HL-60/S4 treated with phorbol 12-myristate 13-acetate at 8.2 ng/mL for 4 days and 3 days (cell line): ENCODE measurements around the gene IKZF4.
"Not testable (repeated sequence)": the region's sequence is repeated elsewhere in the genome, so short reads cannot be mapped to it uniquely, and the experiment has no call there.

Source experiments
- in situ Hi-C: fragments of 300-500 bp; cut with MboI; formaldehyde crosslinking; loops from 2 replicates; pipeline ENCODE4 v1.15.0; 2022; ENCODE audit warnings: low sequenced_read_pairs

Gene IKZF4

GRCh38 chr12:55997535-55997859 lies 23.3 kb upstream of the IKZF4 start:
- in situ Hi-C loops, result no loop called here

GRCh38 chr12:55999522-55999921 lies 21.3 kb upstream of the IKZF4 start:
- in situ Hi-C loops, result not testable (repeated sequence)

GRCh38 chr12:55999999-56000540 lies 20.8 kb upstream of the IKZF4 start:
- in situ Hi-C loops, result not testable (repeated sequence)

GRCh38 chr12:56001487-56002100 lies 19.2 kb upstream of the IKZF4 start:
- in situ Hi-C loops, result no loop called here

- in situ Hi-C loops, result not testable (repeated sequence)
These were observed 17.5 kb upstream of the IKZF4 start for GRCh38 chr12:56003376-56003775.

GRCh38 chr12:56004211-56004610 lies 16.6 kb upstream of the IKZF4 start:
- in situ Hi-C loops, result no loop called here

GRCh38 chr12:56007564-56008559 lies 13.0 kb upstream of the IKZF4 start:
- in situ Hi-C loops, result no loop called here

- in situ Hi-C loops, result no loop called here
These were observed 10.7 kb upstream of the IKZF4 start for GRCh38 chr12:56010111-56010570.

GRCh38 chr12:56011509-56012090 lies 9.2 kb upstream of the IKZF4 start:
- in situ Hi-C loops, result no loop called here

- in situ Hi-C loops, result no loop called here
These were observed 7.4 kb upstream of the IKZF4 start for GRCh38 chr12:56013482-56013881.

GRCh38 chr12:56014205-56014604 lies 6.6 kb upstream of the IKZF4 start:
- in situ Hi-C loops, result no loop called here

- in situ Hi-C loops, result no loop called here
These were observed 3.7 kb upstream of the IKZF4 start for GRCh38 chr12:56017181-56017580.

GRCh38 chr12:56018356-56018755 lies 2.5 kb upstream of the IKZF4 start:
- in situ Hi-C loops, result no loop called here

GRCh38 chr12:56021889-56022497 lies 1.1 kb downstream of the IKZF4 start:
- in situ Hi-C loops, result no loop called here

- in situ Hi-C loops, result no loop called here
These were observed 7.8 kb downstream of the IKZF4 start for GRCh38 chr12:56028511-56029165.

- in situ Hi-C loops, result no loop called here
These were observed 8.3 kb downstream of the IKZF4 start for GRCh38 chr12:56029166-56029519.

GRCh38 chr12:56029666-56030293 lies 8.9 kb downstream of the IKZF4 start:
- in situ Hi-C loops, result no loop called here

- in situ Hi-C loops, result no loop called here
These were observed 11.1 kb downstream of the IKZF4 start for GRCh38 chr12:56031987-56032386.

GRCh38 chr12:56034586-56035332 lies 13.9 kb downstream of the IKZF4 start:
- in situ Hi-C loops, result no loop called here
